Lower leg skin (tissue), 4 donors: Measurements from ENCODE around the gene LRRC75A. TPM values are rescaled to one million over a fixed set of nuclear protein-coding genes. Genes with fewer than 3 reads are reported as not detected.

Experiments used
- DNase-seq, 2 donors: peaks; one replicate each; pipeline ENCODE4 v3.0.0-alpha.2; 2019; ENCODE audit warnings: low spot score in 2 of 2
- H3K4me3 ChIP-seq: fragments of 200-600 bp; sonication (generic); 2 replicates; pipeline ENCODE4 v1.5.1; 2017; ENCODE audit warnings: mild to moderate bottlenecking, low read depth; ENCODE audit not compliant: poor library complexity, severe bottlenecking
- CTCF ChIP-seq, 3 donors: fragments of 450-650 bp; IDR thresholded peaks; one replicate each; pipeline ENCODE4 v1.5.1; 2016; ENCODE audit warnings: antibody characterized with exemption in 3 of 3, mild to moderate bottlenecking in 3 of 3, moderate library complexity in 2 of 3
- POLR2A ChIP-seq, 2 donors: fragments of 450-650 bp; IDR thresholded peaks; one replicate each; pipeline ENCODE4 v1.6.1; 2016 to 2017; ENCODE audit warnings: antibody characterized with exemption in 2 of 2, mild to moderate bottlenecking in 1 of 2, moderate library complexity in 1 of 2
- WGBS, 2 donors: methylation state at CpG; one replicate each; pipeline ENCODE4 v1.1.5; 2018; 5-methylcytosine and 5-hydroxymethylcytosine counted together
- intact Hi-C: fragments of 100-400 bp; cut with DNase I; formaldehyde crosslinking; loops from one replicate; pipeline ENCODE4 v1.15.0; 2023; ENCODE audit warnings: low total_unique reads
- total RNA-seq, 4 donors: library from RNA; depleted of rRNA; stranded (reverse); fragments of >200 nt; gene quantifications; one replicate each; pipeline ENCODE4 v1.1.0, GENCODE V29; 2016

The LRRC75A gene
- total RNA-seq, 4 donors from 2014 or later, result 0.74 to 1.6 (median 0.99) TPM

DNA sequence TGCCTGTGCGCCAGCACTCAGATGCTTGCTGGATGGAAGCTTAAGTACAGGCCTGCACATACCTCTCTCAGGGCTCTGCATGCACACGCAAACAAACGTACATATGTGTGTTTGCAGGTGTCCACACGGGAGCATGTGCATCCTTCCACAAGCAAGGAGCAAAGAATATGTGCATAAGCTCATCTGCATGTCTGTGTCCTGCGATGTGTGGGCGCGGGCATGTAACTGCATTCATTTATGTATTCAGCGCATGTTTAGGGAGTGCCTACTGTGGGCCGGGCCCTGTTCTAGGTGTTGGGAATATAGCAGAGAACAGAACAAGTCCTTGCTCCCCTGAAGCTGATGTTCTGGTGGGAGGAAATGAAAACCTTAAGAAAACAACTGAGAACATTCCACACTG lies 62.9 kb downstream of the LRRC75A start:
- intact Hi-C loops, result no loop called here
- no peak overlapping the region for H3K4me3 ChIP-seq
- TF ChIP-seq CTCF (IDR thresholded peaks at IDR 0.05) (no peak), POLR2A (IDR thresholded peaks at IDR 0.05) (no peak)
- WGBS, 2 donors, result 71 to 85% methylated on average over 9 of the region's 9 CpGs
- no peak for DNase-seq

GRCh38 chr17:16428098-16428882 lies 63.7 kb downstream of the LRRC75A start:
- intact Hi-C loops, result no loop called here
- no peak for TF ChIP-seq POLR2A (IDR thresholded peaks at IDR 0.05)
- no peak for TF ChIP-seq CTCF (IDR thresholded peaks at IDR 0.05)
- no peak overlapping the region for H3K4me3 ChIP-seq
- WGBS, 2 donors, result 66 to 69% methylated on average over 15 of the region's 15 CpGs
- DNase-seq, result no peak

- H3K4me3 ChIP-seq, result no peak overlapping the region
- WGBS, 2 donors, result 88 to 95% methylated on average over 3 of the region's 3 CpGs
- DNase-seq, result no peak
- intact Hi-C loops, result no loop called here
- TF ChIP-seq POLR2A (IDR thresholded peaks at IDR 0.05) (no peak), CTCF (IDR thresholded peaks at IDR 0.05) (no peak)
Observed at GRCh38 chr17:16427020-16427419, 65.0 kb downstream of the LRRC75A start.

DNA sequence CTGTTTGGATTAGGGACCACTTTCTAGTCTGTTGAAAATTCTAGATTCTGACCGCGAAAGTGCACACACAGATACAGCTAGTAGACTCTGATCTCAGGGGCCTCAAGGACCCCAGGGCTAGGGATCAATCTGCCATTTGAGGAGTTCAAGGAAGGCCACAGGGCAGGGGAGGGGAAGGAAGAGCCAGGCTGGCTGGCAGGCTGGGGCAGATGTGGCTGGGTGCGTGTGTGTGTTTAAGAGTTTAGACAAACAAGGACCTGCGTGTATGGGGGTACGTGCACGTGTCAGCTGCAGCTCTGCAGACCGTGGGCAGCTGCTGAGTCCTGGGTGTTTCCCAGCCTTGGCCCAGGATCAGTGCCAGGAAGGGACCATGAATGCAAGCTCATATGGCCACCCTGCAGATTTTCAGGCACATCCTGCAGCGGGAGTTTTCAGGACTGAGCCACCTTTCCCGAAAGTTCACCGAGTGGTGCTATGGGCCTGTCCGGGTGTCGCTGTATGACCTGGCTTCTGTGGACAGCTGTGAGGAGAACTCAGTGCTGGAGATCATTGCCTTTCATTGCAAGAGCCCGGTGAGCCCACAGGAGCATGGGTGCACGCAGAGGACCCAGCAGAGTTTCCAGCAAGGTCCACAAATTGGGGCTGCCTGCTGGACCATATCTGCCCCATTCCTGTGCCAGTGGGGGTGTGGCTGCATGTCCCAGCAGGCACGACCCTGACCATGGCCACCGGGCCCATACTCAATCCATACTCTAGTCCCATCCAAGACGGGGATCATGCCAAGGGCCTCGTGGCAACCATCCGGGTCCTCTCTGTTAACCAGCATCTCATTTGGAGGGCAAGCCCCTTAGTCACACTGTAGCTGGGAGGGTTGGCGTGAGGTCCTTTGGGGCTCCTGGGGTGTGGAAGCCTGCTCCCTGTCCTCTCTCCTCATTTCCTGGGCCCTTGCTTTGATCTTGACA lies 66.0 kb downstream of the LRRC75A start:
- TF ChIP-seq POLR2A (IDR thresholded peaks at IDR 0.05), result no peak
- no peak for TF ChIP-seq CTCF (IDR thresholded peaks at IDR 0.05)
- intact Hi-C loops, result no loop called here
- DNase-seq, result no peak
- H3K4me3 ChIP-seq, result no peak overlapping the region
- WGBS, 2 donors, result 80 to 83% methylated on average over 19 to 20 of the region's 20 CpGs

GRCh38 chr17:16425202-16425601 lies 66.8 kb downstream of the LRRC75A start:
- intact Hi-C loops, result no loop called here
- TF ChIP-seq CTCF (IDR thresholded peaks at IDR 0.05) (no peak), POLR2A (IDR thresholded peaks at IDR 0.05) (no peak)
- no peak for DNase-seq
- WGBS, 2 donors, result 68 to 76% methylated on average over 6 of the region's 6 CpGs
- no peak overlapping the region for H3K4me3 ChIP-seq
